Inferior parietal cortex (tissue), 1 donor: ENCODE measurements around the gene FAM78B.

Source experiments
- DNase-seq: peaks from one replicate; pipeline ENCODE4 v3.0.0-alpha.2; 2016; ENCODE audit errors: extremely low spot score

The FAM78B gene

DNA sequence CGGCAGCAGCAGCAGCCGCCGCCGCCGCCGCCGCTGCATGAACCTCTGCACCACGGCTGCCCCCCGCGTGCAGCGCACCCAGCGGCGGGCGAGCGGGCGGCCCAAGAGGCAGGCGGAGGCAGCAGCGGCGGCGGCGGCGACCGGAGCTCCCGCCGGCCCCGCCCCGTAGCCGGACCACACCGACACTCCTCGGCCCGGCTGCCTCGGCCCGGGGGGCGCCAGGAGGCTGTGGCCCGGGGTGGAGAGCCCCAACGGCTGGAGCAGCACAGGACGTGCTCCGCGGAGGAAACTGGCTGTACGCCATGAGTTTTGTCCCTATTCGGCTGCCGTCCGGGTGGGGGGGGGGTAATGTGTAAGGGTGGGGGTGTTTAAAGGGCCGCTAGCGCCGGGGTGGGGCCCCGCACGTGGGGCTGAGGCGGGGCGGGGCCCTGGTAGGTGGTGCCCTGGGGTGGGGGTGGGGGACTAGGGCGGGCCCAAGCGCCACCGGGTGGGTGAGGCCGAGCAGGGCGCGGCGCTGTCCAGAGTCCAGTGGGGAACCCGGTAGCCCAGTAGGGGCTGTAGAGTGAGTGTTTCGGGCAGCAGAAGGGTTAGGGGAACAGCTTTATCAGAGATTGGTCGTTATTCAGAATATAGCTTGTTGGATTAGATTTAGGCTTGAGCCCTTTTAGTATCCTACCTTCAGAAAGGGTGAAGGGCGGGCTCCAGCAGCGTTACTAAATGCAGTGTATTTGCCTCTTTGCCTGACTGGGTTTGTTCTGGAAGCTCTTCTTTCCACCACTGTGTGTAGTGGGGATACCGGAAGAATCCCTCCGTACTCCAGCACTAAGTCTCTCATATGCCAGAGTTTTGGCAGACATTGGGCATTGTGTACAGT is at the start of gene FAM78B:
TSS of gene FAM78B (minus strand) at position 304 of the 874 bp plus-strand sequence. CDS start 753 bp downstream, outside the sequence.
- DNase-seq = peak; percentile 53

DNA sequence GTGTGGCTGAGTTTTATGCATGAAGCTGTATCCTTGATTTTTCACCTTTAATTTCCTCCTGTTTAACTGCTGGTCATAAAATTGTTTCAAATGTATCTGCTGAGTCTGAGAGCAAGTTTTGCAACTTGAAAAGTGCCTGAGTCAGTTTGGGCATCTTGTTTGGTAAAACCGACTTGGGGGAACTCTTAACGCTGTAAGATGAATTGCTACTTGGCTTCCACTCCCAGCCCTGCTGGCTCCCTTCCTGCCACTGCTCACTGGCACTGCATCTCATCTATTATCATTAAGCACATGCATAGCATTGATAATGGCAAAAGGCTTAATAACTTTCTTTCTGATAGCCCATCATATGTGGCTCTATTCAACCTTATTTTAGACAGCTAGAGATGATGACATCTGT is 35.7 kb upstream of the FAM78B start:
- no peak for DNase-seq

DNA sequence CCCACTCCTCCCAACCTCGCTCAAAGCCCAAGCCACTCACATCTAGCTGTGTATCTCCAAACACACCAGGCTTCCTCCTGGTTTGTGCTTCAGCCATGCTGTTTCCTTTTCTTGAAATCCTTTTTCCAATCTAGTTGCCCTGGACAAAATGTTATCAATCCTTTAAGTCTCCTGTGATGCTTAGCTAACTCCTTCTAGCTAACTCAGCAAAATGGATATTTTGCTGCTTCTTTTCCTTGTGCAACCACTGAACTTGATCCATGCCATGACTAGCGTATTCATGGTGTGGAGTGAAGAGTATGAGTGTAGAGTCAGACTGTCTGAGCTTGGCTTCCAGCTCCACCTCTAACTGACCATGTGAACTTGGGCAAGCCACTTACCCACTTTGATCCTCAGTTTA is 33.9 kb upstream of the FAM78B start:
- DNase-seq = no peak

DNA sequence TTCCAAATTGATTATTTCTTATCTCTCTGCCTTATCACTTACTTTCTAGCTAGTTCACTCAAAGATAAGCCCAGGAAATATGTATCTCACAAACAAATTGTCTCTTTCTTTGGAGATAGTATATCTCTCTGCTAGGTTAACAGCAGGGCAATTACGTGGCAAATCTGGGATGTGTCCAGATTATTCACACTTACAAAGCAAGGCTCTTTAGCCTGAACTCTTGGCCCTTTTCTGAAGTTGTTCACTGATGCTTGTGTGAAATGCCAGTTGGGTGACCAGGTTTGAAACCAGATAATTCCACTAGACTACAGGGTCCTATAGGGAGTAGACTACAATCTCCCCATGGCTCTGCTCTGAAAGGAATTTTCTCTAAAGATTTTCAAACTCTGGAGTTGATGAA is 30.8 kb upstream of the FAM78B start:
- DNase-seq = no peak

DNA sequence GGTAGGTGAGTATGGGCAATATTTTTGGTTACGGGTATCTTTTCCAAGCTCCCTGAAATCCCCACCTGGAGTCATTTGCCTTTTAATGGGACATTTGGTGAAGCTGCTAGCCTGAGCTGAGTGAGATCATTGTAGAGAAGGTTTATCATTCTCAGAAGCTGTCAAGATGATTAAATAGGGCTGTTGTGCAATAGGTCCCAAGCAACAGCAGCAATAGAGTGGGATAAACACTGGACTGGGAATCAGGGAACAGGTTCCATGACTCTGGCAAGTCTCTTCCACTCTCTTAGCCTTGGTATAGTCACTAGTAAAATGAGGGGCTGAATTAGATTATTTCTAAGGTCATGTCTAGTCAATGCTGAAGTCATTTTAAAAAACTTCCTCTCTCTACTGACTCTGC is 30.3 kb upstream of the FAM78B start:
- no peak for DNase-seq

- no peak for DNase-seq
These were observed 26.4 kb upstream of the FAM78B start for GRCh38 chr1:166193057-166193698.

DNA sequence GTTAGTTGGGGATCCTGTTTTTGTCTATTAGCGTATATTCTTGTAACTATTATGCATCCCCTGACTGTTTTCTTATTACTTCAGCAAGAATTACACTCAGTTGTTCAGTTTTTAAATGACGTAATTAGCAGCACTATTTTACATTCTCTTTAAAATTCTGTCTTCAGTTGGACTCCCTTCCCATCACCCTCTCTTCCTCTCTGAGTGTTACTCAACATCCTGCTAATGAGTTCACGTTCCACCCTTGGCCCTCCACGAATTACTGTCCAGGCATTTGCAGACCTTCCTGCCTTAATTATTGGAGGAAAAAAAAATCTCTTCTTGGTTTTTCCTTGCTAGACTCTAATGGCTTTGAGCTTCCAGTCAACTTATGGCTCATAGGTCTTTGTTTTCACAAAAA is 23.6 kb upstream of the FAM78B start:
- no peak for DNase-seq

DNA sequence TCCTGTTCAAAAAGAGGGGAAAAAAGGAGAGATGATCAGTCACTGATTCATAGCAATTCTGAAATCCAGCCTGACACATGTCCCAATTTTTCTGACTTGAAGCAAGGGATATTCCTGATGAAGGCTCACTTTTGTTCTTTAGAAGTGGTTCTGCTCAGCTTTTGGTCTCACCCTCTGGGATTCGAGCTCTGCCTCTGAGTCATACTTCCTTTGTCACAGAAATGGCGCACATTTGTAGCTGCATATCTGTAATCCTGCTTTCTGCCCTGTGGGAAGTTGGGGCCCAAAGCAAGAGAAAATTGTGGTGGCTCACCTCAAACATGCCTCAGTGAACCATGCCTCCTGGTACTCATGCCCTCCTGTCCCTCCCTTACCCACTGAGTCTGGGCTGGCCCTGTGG is 22.3 kb upstream of the FAM78B start:
- no peak for DNase-seq

DNA sequence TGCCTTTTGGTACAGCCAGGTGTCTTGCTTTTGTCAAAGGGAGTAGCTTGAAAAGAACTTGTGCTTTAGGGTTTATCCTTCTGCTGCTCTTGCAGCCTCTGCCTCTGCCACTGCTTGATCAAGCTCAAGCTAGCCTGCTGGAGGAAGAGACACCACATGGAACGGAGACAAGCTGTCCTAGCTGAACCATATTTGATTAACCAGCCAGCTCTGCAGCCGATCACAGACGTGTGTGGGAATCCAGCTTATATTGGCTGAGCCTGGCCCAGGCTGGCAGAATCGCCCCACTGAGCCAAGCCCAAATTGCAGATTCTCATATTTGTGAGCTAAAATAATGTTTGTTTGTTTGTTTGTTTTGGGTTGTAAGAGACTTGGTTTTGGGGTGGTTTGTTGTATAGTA is 18.7 kb upstream of the FAM78B start:
- no peak for DNase-seq

DNA sequence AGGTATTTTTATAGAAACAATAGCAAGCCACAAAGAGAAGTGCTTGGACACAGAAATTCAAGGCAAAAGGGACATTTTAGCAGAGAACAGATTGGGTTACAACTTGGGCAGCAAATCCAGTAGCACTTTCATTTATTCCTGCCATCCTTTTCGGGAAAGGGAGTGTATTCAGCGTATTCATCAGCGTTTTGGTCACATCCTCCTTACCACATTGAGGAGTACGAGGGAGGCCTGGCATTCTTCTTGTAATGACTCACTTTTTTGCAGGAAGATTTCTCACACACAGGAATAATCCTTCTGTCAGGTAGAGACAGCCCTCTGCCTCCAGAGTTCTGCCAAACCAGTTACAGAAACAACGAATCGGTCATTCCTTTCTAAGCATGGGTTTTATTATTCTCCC is 18.1 kb upstream of the FAM78B start:
- peak; percentile 25 for DNase-seq

- DNase-seq = no peak
These were observed 17.2 kb upstream of the FAM78B start for GRCh38 chr1:166184012-166184411.

- DNase-seq = no peak
These were observed 15.5 kb upstream of the FAM78B start for GRCh38 chr1:166182281-166182680.

DNA sequence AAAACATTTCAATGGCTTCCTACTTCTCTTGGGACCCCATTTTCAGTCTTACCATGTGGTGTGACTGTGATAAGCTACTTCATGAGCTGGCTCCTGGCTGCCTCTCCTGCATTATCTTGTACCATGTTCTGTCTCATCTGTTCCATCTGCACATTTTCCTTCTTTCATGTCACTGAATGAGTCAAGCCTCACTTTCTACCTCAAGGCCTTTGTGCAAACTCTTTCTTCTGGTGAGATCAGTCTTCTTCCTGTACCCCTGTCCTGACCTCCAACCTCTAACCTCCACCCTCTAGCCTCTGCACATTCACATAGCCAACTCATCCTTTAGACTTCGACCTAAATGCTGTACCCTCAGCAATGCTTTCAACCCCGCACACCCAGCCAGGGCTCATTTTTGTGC is 9.6 kb upstream of the FAM78B start:
- DNase-seq = no peak

DNA sequence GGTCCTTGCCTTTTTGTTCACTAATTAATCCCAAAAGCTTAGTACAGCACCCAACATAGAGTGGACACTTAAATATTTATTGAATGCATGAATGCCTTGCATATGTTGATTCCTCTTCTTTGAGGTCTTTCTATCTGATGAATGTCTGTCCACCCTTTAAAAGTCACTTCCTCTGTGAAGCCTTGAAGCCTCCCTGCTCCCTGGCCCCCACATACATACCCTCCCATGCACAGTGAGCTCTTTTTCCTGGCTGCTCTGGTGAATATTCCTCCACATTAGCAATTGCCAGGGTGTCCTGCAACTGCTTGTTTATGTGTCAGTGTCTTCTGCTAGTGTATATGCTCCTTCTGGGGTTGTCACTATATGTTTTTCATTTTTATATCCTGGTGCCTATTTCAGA is 8.2 kb upstream of the FAM78B start:
- no peak for DNase-seq

DNA sequence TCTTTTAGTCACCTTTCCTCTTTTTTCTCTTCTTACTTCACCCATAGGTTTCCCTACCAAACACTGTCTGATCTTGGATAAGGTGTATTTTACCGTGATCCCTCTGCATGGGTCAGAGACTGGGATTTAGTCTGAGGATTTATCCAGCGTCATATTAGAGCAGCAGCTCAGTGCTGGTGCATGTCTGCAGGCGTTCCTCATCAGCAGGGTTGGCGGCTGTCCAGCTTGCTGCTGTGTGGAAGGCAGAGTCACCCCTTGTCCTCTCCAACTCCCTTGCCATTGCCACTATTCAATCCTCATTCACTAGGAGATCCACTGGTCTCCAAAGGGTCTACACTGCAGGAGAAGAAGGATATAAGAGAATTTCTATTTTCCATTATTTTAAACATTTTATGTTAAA is 7.3 kb upstream of the FAM78B start:
- DNase-seq = no peak

GRCh38 chr1:166172106-166172505 is 5.3 kb upstream of the FAM78B start:
- DNase-seq = no peak

DNA sequence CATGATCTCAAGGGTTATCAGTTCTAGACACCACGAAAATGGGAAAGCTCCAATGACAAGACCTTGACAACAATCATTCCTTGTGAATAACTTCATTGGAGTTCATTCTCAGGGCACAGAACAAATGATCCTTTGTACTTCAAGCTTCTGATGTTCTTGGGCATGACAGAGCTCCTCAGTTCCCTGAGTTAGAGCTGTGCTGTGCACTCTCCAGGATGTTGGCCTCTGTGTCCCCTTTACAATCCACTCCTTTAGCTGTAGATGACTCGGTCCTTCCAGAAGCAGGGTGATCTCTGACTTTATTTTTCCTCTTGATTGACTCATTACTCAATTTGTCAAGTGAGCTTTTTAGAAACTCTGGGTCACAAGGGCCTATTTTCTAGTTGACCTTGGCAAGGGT is 3.9 kb upstream of the FAM78B start:
- DNase-seq = no peak

GRCh38 chr1:166170075-166170474 is 3.3 kb upstream of the FAM78B start:
- DNase-seq = no peak

DNA sequence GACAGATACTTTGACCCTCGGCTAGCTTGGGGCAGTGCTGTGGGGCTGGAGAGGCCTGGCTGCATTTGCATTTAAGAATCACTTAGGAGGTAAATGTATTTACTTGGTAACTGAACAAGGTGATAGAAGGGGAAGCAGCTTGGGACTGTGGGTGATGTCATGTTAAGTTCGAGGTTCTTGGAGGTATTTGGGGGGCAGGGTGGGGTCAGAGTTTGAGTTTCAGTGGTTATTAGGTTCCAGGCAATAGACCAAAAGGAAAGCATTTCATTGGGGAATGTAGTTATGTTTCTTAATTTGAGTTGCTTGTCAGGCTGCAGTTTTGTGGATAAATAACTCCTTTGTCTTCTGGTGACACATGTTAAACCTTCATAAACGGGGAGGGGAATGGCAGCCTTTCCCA is 2.4 kb upstream of the FAM78B start:
- no peak for DNase-seq

DNA sequence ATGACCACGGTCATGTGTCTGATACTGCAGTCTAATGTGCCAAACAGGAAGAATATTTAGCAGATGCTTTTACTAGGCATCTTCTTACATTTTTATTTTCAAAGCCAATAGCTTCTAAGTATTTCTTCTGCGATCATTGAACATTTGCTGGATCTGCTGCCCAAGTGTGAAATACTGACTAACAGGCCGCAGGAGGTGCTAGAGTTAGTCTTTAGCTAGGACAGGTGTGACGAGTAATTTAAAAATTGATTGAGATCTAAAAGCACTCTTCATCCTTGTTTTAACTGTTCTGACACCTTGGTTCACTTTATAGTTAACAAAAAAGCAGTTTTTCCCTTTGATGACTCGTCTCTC is 748 bp upstream of the FAM78B start:
- no peak for DNase-seq

DNA sequence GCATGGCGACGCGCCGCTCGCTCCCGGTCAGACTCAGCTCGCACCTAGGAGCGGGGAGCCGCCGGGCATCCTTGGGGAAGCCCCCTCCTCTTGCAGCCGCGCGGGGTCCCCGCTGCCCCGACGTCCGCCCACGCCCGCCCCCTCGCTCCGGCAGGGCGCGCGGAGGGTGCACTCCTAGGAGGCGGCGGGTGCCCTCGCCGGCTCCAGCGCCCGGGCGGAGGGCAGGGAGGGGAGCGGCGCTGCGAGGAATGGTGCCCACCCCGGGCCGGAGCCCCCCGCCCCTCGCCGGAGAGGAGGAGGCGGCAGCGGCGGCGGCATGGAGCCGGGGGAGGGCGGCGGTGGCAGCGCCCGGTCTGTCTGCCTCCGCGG is 488 bp downstream of the FAM78B start:
- DNase-seq = no peak

DNA sequence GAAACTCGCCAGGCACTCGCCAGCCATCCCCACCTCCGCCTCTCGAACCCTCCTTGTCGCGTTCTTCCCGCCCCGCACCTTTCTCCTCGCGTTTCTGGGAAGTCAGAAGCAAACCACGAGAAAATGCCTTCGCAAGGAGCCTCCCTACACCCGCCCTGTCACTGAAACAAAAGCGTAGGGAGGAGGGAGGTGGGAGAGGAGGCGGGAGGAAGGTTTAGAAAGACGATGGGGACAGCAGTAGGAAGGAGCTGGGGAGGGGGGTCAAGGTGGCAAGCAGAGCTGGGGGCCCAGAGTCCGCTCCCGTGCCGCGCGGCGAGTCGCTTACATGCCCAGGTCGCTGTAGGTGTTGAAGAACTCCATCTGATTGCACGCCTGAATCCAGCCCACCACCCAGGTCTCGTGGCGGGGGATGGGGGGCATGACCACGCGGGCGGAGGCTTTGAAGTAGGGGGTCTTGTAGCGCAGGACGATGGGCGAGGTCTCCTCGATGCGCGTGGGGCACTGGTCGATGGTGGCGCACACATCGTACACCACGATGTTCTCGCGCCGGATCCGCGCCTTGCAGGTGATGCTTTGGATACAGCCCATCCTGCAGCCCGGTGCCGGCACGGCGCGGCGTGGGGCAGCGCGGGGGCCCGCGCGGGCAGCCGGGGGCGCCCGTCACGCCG is 1.0 kb downstream of the FAM78B start:
- no peak for DNase-seq
